NCI-H2081 (cell line): ENCODE results near the gene NOL9.

Source experiments
- DNase-seq, 2 experiments: peaks; one replicate each; lab custom pipeline; 2025; lab: John Stamatoyannopoulos, UW

NOL9 gene

GRCh38 chr1:6590046-6590445 lies 35.7 kb upstream of the NOL9 start:
- no peak for DNase-seq

- no peak for DNase-seq
These were observed 34.7 kb upstream of the NOL9 start for GRCh38 chr1:6588893-6589520.

- DNase-seq, result no peak
These were observed 34.0 kb upstream of the NOL9 start for GRCh38 chr1:6588128-6588892.

GRCh38 chr1:6587261-6588005 lies 33.1 kb upstream of the NOL9 start:
- peak; percentile 38 to 73 for DNase-seq

- DNase-seq, result no peak
These were observed 32.1 kb upstream of the NOL9 start for GRCh38 chr1:6586404-6586816.

- DNase-seq, result no peak
These were observed 31.5 kb upstream of the NOL9 start for GRCh38 chr1:6585841-6586240.

- DNase-seq, result no peak
These were observed 30.9 kb upstream of the NOL9 start for GRCh38 chr1:6585081-6585722.

- no peak for DNase-seq
These were observed 30.1 kb upstream of the NOL9 start for GRCh38 chr1:6584126-6585080.

GRCh38 chr1:6582370-6582769 lies 28.1 kb upstream of the NOL9 start:
- DNase-seq, result no peak

GRCh38 chr1:6581561-6582305 lies 27.4 kb upstream of the NOL9 start:
- peak in 1 of 2 experiments; percentile 33 for DNase-seq

- no peak for DNase-seq
These were observed 26.5 kb upstream of the NOL9 start for GRCh38 chr1:6580593-6581409.

GRCh38 chr1:6580119-6580592 lies 25.8 kb upstream of the NOL9 start:
- DNase-seq, result no peak

- peak; percentile 99 for DNase-seq
These were observed 25.2 kb upstream of the NOL9 start, which contains the start of gene ZBTB48 for GRCh38 chr1:6579374-6580118. Gene ZBTB48, plus strand, starts transcription at chr1:6579994. Its CDS starts 616 bp downstream, at chr1:6580610.

- no peak for DNase-seq
These were observed 24.5 kb upstream of the NOL9 start for GRCh38 chr1:6578624-6579373.

GRCh38 chr1:6577831-6578525 lies 23.7 kb upstream of the NOL9 start:
- DNase-seq, result no peak

- no peak for DNase-seq
These were observed 20.5 kb upstream of the NOL9 start for GRCh38 chr1:6574818-6575217.

GRCh38 chr1:6574025-6574620 lies 19.8 kb upstream of the NOL9 start:
- no peak for DNase-seq
